Measurements from ENCODE around the gene TMTC2.

DNA sequence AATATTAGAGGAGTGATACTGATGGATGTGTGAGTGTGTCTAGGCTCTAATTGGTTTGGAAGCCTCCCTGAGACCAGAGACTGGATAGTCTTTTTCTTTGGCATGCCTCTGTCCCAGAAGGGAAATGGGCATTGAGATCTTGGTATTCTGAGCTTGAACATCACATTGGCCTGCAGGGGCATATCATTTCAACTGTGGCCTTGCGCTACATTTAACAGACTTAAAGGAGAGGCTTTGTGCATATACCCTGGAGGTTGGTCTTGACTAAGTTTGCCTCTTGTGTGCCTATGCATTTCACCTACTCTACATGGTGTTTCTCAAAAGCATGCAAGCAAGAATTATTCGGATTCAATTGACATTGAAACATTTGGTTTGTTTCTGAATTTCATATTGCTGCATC is 185.4 kb downstream of the TMTC2 start:
- TF ChIP-seq SUZ12 (IDR thresholded peaks at IDR 0.05; ENCODE audit: extremely low read depth, insufficient read depth, insufficient read length) (no peak), ZNF274 (IDR thresholded peaks at IDR 0.05; ENCODE audit: low read depth, low read length) (no peak)
